Measurements from ENCODE around the gene WWC1. TPM values are rescaled to one million over a fixed set of nuclear protein-coding genes. Genes with fewer than 3 reads are reported as not detected.

WWC1 gene
- total and polyA plus RNA-seq, 4 donors = 48.4 to 77.0 (median 56.2) TPM

DNA sequence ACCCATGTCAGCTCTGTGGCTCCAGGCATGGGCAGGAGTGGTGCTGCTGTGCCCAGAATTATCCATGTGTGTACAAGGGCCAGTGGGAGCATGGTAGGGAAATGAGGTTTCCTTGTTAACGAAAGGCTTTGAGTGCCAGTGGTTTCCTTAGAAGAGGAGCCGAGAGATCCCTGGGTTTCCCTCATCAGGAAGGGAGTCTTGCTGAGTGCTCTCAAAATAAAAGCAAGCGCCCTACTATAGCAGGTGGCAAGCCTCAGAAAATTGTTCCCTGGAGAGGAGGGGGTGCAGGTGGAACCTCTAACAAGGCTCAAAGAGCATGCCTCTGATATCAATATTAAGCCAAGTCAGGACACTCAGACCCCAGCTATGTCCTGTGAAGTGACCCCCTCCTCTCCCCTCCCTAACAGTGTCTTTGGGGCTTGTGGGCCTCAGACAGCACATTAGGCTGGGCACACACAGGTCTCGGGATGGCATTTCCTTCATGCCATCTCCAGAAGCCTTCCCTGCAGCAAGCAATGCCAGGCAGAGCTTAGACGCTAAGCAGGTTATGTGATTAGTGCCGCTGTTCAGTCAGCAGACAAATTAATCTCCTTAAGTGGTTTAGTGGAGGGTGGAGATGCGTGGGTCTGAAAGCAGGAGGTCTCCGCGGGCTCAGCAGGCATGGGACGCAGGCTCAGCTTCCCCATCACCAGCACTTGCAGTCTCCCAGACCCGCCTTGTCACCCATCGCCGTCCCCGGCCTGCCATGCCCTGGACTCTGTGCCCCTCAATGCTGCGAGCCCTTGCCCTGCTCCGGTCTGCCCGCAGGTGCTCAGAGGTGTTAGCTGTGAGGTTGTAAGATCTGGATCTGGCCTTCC is 134.8 kb downstream of the WWC1 start:
- TF ChIP-seq, protein P1, sequence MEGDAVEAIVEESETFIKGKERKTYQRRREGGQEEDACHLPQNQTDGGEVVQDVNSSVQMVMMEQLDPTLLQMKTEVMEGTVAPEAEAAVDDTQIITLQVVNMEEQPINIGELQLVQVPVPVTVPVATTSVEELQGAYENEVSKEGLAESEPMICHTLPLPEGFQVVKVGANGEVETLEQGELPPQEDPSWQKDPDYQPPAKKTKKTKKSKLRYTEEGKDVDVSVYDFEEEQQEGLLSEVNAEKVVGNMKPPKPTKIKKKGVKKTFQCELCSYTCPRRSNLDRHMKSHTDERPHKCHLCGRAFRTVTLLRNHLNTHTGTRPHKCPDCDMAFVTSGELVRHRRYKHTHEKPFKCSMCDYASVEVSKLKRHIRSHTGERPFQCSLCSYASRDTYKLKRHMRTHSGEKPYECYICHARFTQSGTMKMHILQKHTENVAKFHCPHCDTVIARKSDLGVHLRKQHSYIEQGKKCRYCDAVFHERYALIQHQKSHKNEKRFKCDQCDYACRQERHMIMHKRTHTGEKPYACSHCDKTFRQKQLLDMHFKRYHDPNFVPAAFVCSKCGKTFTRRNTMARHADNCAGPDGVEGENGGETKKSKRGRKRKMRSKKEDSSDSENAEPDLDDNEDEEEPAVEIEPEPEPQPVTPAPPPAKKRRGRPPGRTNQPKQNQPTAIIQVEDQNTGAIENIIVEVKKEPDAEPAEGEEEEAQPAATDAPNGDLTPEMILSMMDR (IDR thresholded peaks at IDR 0.05; ENCODE audit: control extremely low read depth, extremely low read depth) = no peak
- no peaks in the 10 kb centered on the region for H3K27me3 ChIP-seq (ENCODE audit: control insufficient read depth in 3 of 3, insufficient read depth in 3 of 3, low read length in 2 of 3)
- no peak overlapping the region for H3K4me3 ChIP-seq
- DNase-seq (no peak), ATAC-seq (ENCODE audit: insufficient read depth, low FRiP score) (no peak)
- H3K4me1 ChIP-seq (ENCODE audit: control insufficient read depth in 5 of 5, insufficient read depth in 5 of 5, low read length in 5 of 5) = peaks cover 0 to 14% (median 0%) of the 10 kb centered on the region in 5 donors
- no peaks in the 10 kb centered on the region for H3K9me3 ChIP-seq (ENCODE audit: control insufficient read depth in 4 of 4, insufficient read depth in 3 of 4, low read length in 3 of 4)
- H3K27ac ChIP-seq (ENCODE audit: low read depth in 1 of 2, low read length in 1 of 2) = no peak overlapping the region
- 90% methylated on average over 17 of the region's 17 CpGs for WGBS, 2 donors
- no peak overlapping the region for H3K9ac ChIP-seq (ENCODE audit: insufficient read depth in 1 of 2, low read length in 2 of 2)
- H3K36me3 ChIP-seq (ENCODE audit: control insufficient read depth in 4 of 4, insufficient read depth in 4 of 4, low read length in 4 of 4) = peaks cover 0 to 3% (median 0%) of the 10 kb centered on the region in 4 donors

DNA sequence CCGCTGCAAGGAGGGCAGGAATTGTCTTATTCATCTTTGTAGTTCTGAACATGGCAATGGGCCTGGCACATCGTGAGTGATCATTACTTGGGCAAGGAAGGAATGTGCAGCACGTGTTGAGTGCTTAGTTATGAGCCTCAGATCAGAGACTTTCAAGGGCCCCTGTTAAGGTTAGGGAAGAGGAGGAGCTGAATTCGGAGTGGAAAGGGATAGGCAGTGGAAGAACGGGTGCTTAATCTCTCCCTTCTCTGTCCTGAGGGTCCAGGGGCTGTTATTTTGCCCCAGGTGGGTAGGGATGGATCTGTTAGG is 135.4 kb downstream of the WWC1 start:
- DNase-seq (no peak), ATAC-seq (ENCODE audit: insufficient read depth, low FRiP score) (no peak)
- WGBS, 2 donors = 73 to 82% methylated on average over 5 of the region's 5 CpGs
- Histone ChIP-seq H3K36me3 (ENCODE audit: control insufficient read depth in 4 of 4, insufficient read depth in 4 of 4, low read length in 4 of 4) (peaks cover 0 to 3% (median 0%) of the 10 kb centered on the region in 4 donors), H3K9ac (ENCODE audit: insufficient read depth in 1 of 2, low read length in 2 of 2) (no peak overlapping the region), H3K27me3 (ENCODE audit: control insufficient read depth in 3 of 3, insufficient read depth in 3 of 3, low read length in 2 of 3) (no peaks in the 10 kb centered on the region), H3K27ac (ENCODE audit: low read depth in 1 of 2, low read length in 1 of 2) (no peak overlapping the region), H3K4me3 (no peak overlapping the region), H3K9me3 (ENCODE audit: control insufficient read depth in 4 of 4, insufficient read depth in 3 of 4, low read length in 3 of 4) (no peaks in the 10 kb centered on the region), H3K4me1 (ENCODE audit: control insufficient read depth in 5 of 5, insufficient read depth in 5 of 5, low read length in 5 of 5) (peaks cover 0 to 14% (median 0%) of the 10 kb centered on the region in 5 donors)
- TF ChIP-seq, protein P1 (IDR thresholded peaks at IDR 0.05; ENCODE audit: control extremely low read depth, extremely low read depth) = no peak

DNA sequence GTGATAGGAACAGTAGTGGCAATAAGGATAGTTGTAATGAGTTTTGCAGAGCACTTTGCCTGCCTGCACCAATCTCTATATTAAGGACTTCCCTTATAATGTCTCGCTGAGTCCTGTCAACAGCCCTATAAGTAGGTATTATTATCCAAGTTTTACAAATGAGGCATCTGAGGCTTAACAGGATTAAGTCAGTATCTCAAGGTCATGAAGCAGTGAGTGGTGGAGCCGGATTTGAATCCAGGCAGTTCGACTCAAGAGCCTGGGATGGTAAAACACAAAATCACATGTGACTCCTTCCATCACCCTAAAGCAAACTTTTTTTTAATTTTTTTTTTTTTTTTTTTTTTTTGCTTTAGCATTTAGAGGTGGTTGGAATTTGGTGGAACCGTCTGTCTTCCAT is 135.8 kb downstream of the WWC1 start:
- peaks cover 0 to 3% (median 0%) of the 10 kb centered on the region in 4 donors for H3K36me3 ChIP-seq (ENCODE audit: control insufficient read depth in 4 of 4, insufficient read depth in 4 of 4, low read length in 4 of 4)
- H3K27ac ChIP-seq (ENCODE audit: low read depth in 1 of 2, low read length in 1 of 2) = no peak overlapping the region
- WGBS, 2 donors = 89% methylated on average over 4 of the region's 4 CpGs
- H3K9me3 ChIP-seq (ENCODE audit: control insufficient read depth in 4 of 4, insufficient read depth in 3 of 4, low read length in 3 of 4) = no peaks in the 10 kb centered on the region
- peaks cover 0 to 14% (median 0%) of the 10 kb centered on the region in 5 donors for H3K4me1 ChIP-seq (ENCODE audit: control insufficient read depth in 5 of 5, insufficient read depth in 5 of 5, low read length in 5 of 5)
- ATAC-seq (ENCODE audit: insufficient read depth, low FRiP score) = no peak
- TF ChIP-seq, protein P1 (IDR thresholded peaks at IDR 0.05; ENCODE audit: control extremely low read depth, extremely low read depth) = no peak
- no peaks in the 10 kb centered on the region for H3K27me3 ChIP-seq (ENCODE audit: control insufficient read depth in 3 of 3, insufficient read depth in 3 of 3, low read length in 2 of 3)
- no peak overlapping the region for H3K4me3 ChIP-seq
- no peak for DNase-seq
- no peak overlapping the region for H3K9ac ChIP-seq (ENCODE audit: insufficient read depth in 1 of 2, low read length in 2 of 2)
